Effector memory CD8-positive, alpha-beta T cell (primary cell): ENCODE measurements around the gene CLRN3.

Experiments
- ATAC-seq: fragments of 150-1000 bp; cut with Tn5 transposase; replicated peaks from 2 replicates; pipeline ENCODE4 v1.10.0; 2021; ENCODE audit warnings: mild to moderate bottlenecking, moderate library complexity
- DNase-seq, 3 experiments: peaks; one replicate each; pipeline ENCODE4 v3.0.0; 2021
- H3K27ac Mint-ChIP-seq, 2 donors: one replicate each; pipeline ENCODE4 v1.8.0; 2022; ENCODE audit warnings: mild to moderate bottlenecking in 2 of 2, mixed read lengths in 2 of 2, moderate library complexity in 2 of 2
- H3K27me3 Mint-ChIP-seq, 2 donors: one replicate each; pipeline ENCODE4 v1.8.0; 2022; ENCODE audit warnings: mixed read lengths in 2 of 2
- H3K36me3 Mint-ChIP-seq: one replicate; pipeline ENCODE4 v1.8.0; 2022; ENCODE audit warnings: mild to moderate bottlenecking, moderate library complexity, mixed read lengths; ENCODE audit not compliant: insufficient read depth
- H3K4me1 Mint-ChIP-seq, 2 donors: one replicate each; pipeline ENCODE4 v1.8.0; 2022; ENCODE audit warnings: low read depth in 2 of 2, mixed read lengths in 2 of 2
- H3K4me3 Mint-ChIP-seq, 2 donors: one replicate each; pipeline ENCODE4 v1.8.0; 2022; ENCODE audit warnings: mild to moderate bottlenecking in 2 of 2, mixed read lengths in 2 of 2, moderate library complexity in 2 of 2
- H3K9me3 Mint-ChIP-seq, 2 donors: one replicate each; pipeline ENCODE4 v1.8.0; 2022; ENCODE audit warnings: mixed read lengths in 2 of 2

CLRN3 gene

DNA sequence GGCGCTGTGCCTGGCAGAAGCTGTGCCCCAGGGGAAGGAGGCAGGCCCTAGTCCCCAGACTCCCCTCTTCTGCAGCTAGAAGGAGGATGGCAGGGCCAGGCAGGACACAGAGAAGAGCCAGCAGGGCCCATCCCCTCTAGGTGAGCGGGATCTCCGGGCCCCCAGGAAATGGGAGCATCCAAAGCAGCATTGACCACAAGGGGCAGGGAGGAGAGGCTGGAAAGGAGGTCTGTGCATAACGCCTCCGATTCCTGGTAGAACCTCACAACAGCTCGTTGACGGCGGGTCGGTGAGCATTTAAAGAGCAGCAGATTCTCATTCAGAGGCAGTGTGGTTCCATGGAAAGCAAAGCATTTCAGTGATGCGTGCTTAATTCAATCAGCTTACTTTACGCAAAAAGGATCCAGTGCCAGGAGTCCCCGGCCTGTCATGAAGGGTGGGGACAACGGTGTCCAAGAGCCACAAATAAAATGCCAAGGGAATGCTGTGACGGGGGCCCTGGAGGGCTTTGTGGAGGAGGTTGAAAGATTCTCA is 41.0 kb downstream of the CLRN3 start:
- Mint-ChIP-seq H3K4me3 (no peak overlapping the region), H3K27ac (no peak overlapping the region), H3K4me1 (peaks cover 11 to 16% of the 10 kb centered on the region in 2 donors), H3K9me3 (no peaks in the 10 kb centered on the region), H3K27me3 (peaks cover 28 to 50% of the 10 kb centered on the region in 2 donors), H3K36me3 (no peaks in the 10 kb centered on the region)
- no peak for DNase-seq
- ATAC-seq, result no peak

GRCh38 chr10:127850944-127851343 is 41.8 kb downstream of the CLRN3 start:
- DNase-seq, result no peak
- ATAC-seq, result no peak
- peaks cover 11 to 16% of the 10 kb centered on the region in 2 donors for H3K4me1 Mint-ChIP-seq
- H3K27ac Mint-ChIP-seq, result no peak overlapping the region
- H3K4me3 Mint-ChIP-seq, result no peak overlapping the region
- no peaks in the 10 kb centered on the region for H3K9me3 Mint-ChIP-seq
- H3K27me3 Mint-ChIP-seq, result peaks cover 28 to 54% of the 10 kb centered on the region in 2 donors
- H3K36me3 Mint-ChIP-seq, result no peaks in the 10 kb centered on the region

GRCh38 chr10:127849921-127850320 is 42.8 kb downstream of the CLRN3 start:
- Mint-ChIP-seq H3K36me3 (no peaks in the 10 kb centered on the region), H3K27me3 (peaks cover 28 to 47% of the 10 kb centered on the region in 2 donors), H3K4me1 (peaks cover 11 to 14% of the 10 kb centered on the region in 2 donors), H3K9me3 (no peaks in the 10 kb centered on the region), H3K4me3 (no peak overlapping the region), H3K27ac (peak overlapping the region in 1 of 2 donors; percentile 52)
- ATAC-seq, result no peak
- no peak for DNase-seq

DNA sequence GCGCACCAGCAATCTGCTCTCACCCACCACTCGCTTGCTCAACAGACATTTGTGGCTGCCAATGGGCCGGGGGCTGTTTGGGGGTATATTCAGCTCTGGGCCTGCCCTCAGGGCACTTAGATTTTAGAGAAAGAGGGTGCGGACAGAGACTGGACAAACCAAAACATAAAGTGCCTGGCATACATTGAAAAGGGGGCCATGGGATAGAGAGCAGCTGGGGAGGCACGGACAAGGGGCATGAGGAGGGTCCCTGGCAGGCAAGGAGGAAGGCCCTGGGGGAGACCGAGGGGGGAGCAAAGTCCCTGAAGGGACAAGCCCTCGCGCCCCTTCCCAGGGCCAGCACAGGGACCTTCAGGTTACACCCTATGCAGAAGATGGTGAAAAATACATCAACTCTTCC is 43.5 kb downstream of the CLRN3 start:
- ATAC-seq (no peak), DNase-seq (no peak)
- Mint-ChIP-seq H3K27ac (peak overlapping the region in 1 of 2 donors; percentile 52), H3K4me1 (peaks cover 10 to 13% of the 10 kb centered on the region in 2 donors), H3K36me3 (no peaks in the 10 kb centered on the region), H3K4me3 (no peak overlapping the region), H3K9me3 (no peaks in the 10 kb centered on the region), H3K27me3 (peaks cover 26 to 44% of the 10 kb centered on the region in 2 donors)

GRCh38 chr10:127848226-127848625 is 44.5 kb downstream of the CLRN3 start:
- H3K27ac Mint-ChIP-seq, result peak overlapping the region in 1 of 2 donors; percentile 79
- no peak overlapping the region for H3K4me3 Mint-ChIP-seq
- no peaks in the 10 kb centered on the region for H3K9me3 Mint-ChIP-seq
- ATAC-seq, result no peak
- peaks cover 16 to 44% of the 10 kb centered on the region in 2 donors for H3K27me3 Mint-ChIP-seq
- peaks cover 6 to 7% of the 10 kb centered on the region in 2 donors for H3K4me1 Mint-ChIP-seq
- no peaks in the 10 kb centered on the region for H3K36me3 Mint-ChIP-seq
- DNase-seq, result no peak

- H3K27me3 Mint-ChIP-seq, result peaks cover 9 to 46% of the 10 kb centered on the region in 2 donors
- ATAC-seq (no peak), DNase-seq (no peak)
- H3K4me3 Mint-ChIP-seq, result no peak overlapping the region
- H3K9me3 Mint-ChIP-seq, result no peaks in the 10 kb centered on the region
- no peaks in the 10 kb centered on the region for H3K36me3 Mint-ChIP-seq
- H3K27ac Mint-ChIP-seq, result no peak overlapping the region
- peaks cover 6 to 7% of the 10 kb centered on the region in 2 donors for H3K4me1 Mint-ChIP-seq
Observed at GRCh38 chr10:127845756-127846155, 47.0 kb downstream of the CLRN3 start.

DNA sequence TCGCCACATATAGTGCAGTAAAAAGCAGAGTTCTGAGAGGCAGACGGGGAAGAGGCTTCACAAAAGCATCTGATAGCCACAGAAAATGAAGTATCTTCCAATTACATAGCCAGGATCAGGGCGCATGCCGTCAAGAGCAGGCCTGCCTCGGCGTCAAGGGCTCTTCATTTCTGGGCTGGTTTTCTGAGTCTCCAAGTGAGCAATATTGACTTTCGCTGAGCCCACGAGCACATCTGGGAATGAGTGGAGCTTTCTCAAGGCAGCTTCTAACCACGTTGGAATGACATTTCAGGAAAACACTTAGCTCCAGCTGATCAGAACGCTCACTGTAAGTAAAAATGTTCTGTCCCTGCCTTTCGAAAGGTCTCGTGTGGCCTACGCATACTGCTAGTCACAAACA is 51.9 kb downstream of the CLRN3 start:
- Mint-ChIP-seq H3K4me3 (no peak overlapping the region), H3K27ac (no peak overlapping the region), H3K36me3 (no peaks in the 10 kb centered on the region), H3K27me3 (peaks cover 25 to 71% of the 10 kb centered on the region in 2 donors), H3K4me1 (no peaks in the 10 kb centered on the region), H3K9me3 (no peaks in the 10 kb centered on the region)
- ATAC-seq (no peak), DNase-seq (no peak)

DNA sequence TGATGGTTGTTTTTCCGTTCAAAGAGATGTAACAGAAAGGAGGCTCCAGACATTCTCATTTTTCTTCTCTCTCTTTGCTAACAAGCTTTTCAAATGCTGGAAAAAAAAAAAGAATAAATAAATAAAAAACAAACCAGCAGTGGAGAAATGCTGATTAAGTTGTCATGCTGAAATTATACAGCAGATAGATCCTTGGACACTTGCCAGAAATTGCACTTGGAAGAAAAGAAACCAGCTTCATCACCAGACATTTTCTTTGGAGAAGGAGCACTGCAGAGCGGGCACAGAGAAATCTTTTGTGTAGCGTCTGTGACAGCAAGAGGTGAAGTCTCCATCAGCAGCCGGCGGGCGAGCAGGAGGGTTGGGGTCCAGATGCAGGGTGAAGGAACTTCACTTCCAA is 55.8 kb downstream of the CLRN3 start:
- Mint-ChIP-seq H3K4me1 (peaks cover 0 to 4% of the 10 kb centered on the region in 2 donors), H3K4me3 (no peak overlapping the region), H3K9me3 (no peaks in the 10 kb centered on the region), H3K27ac (no peak overlapping the region), H3K27me3 (peaks cover 32 to 69% of the 10 kb centered on the region in 2 donors), H3K36me3 (no peaks in the 10 kb centered on the region)
- DNase-seq (no peak), ATAC-seq (no peak)

DNA sequence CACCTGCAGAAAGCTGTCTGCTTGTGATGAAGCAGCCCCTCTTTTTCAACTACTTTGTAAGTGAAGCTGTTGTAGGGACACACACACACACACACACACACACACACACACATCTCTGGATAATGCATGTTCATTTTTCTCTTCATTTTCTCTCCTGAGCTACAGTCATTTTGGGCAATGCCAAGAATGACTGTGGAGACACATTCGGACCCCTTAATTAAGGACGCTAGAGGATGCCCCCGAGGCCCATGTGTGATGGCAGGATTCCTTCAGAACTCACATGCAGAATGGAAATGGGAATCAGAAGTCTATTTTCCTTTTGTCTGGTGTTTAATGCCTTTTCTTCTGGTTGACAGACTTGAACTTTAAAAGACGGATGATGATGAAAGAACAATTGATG is 56.6 kb downstream of the CLRN3 start:
- Mint-ChIP-seq H3K36me3 (no peaks in the 10 kb centered on the region), H3K4me1 (peaks cover 0 to 4% of the 10 kb centered on the region in 2 donors), H3K27ac (no peak overlapping the region), H3K9me3 (no peaks in the 10 kb centered on the region), H3K27me3 (peaks cover 37 to 71% of the 10 kb centered on the region in 2 donors), H3K4me3 (no peak overlapping the region)
- no peak for DNase-seq
- no peak for ATAC-seq

DNA sequence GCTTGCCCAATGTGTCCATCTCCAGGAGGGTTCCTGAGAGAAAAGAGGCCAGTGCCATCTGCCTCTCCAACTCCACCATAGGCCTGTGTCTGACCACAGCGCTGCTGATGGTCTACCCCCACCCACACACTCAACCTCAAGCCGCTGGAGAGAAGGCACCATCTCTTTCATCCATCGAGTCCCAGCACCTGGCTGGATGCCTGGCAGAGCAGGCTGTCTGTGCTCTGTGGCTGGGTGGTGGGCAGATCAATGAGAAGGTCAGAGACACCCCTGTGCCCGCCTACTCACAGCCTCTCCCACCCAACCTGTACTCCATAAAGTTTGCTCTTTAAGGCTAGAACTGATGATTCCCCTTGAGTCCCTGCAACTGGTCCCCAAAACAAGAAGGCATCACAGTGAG is 58.0 kb downstream of the CLRN3 start:
- DNase-seq, result no peak
- Mint-ChIP-seq H3K4me3 (no peak overlapping the region), H3K27me3 (peaks cover 37 to 69% of the 10 kb centered on the region in 2 donors), H3K9me3 (no peaks in the 10 kb centered on the region), H3K4me1 (peaks cover 0 to 4% of the 10 kb centered on the region in 2 donors), H3K27ac (no peak overlapping the region), H3K36me3 (no peaks in the 10 kb centered on the region)
- ATAC-seq, result no peak

GRCh38 chr10:127834221-127834620 is 58.5 kb downstream of the CLRN3 start:
- ATAC-seq (no peak), DNase-seq (no peak)
- Mint-ChIP-seq H3K9me3 (no peaks in the 10 kb centered on the region), H3K27ac (no peak overlapping the region), H3K4me1 (peaks cover 0 to 4% of the 10 kb centered on the region in 2 donors), H3K4me3 (no peak overlapping the region), H3K36me3 (no peaks in the 10 kb centered on the region), H3K27me3 (peaks cover 35 to 72% of the 10 kb centered on the region in 2 donors)

DNA sequence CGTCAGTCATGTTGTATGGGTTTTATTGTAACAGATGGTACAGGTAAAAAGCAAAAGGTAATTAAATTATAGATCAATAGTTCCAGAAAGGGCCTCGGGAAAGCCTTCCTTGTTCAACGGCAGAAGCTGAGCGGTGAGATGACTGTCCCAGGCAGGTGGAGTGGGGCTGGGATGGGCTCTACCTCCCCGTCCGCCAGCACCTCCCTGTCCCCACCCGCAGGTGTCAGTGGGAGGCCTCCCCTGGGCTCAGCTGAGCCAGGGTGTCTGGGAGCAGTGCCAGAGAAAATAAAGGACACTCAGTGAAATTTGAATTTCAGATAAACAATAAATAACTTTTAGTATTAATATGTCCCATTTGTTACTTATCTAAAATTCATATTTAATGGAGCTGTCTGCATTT is 58.9 kb downstream of the CLRN3 start:
- H3K4me1 Mint-ChIP-seq, result peaks cover 0 to 4% of the 10 kb centered on the region in 2 donors
- ATAC-seq (no peak), DNase-seq (no peak)
- no peak overlapping the region for H3K27ac Mint-ChIP-seq
- H3K4me3 Mint-ChIP-seq, result no peak overlapping the region
- no peaks in the 10 kb centered on the region for H3K36me3 Mint-ChIP-seq
- peaks cover 30 to 68% of the 10 kb centered on the region in 2 donors for H3K27me3 Mint-ChIP-seq
- H3K9me3 Mint-ChIP-seq, result no peaks in the 10 kb centered on the region

- Mint-ChIP-seq H3K27ac (no peak overlapping the region), H3K36me3 (no peaks in the 10 kb centered on the region), H3K4me3 (no peak overlapping the region), H3K4me1 (peaks cover 0 to 4% of the 10 kb centered on the region in 2 donors), H3K27me3 (peaks cover 20 to 57% of the 10 kb centered on the region in 2 donors), H3K9me3 (no peaks in the 10 kb centered on the region)
- ATAC-seq (no peak), DNase-seq (no peak)
Observed at GRCh38 chr10:127832501-127832900, 60.2 kb downstream of the CLRN3 start.

- Mint-ChIP-seq H3K27ac (no peak overlapping the region), H3K36me3 (no peaks in the 10 kb centered on the region), H3K9me3 (no peaks in the 10 kb centered on the region), H3K4me1 (peaks cover 0 to 4% of the 10 kb centered on the region in 2 donors), H3K4me3 (no peak overlapping the region), H3K27me3 (peaks cover 26 to 50% of the 10 kb centered on the region in 2 donors)
- ATAC-seq, result no peak
- DNase-seq, result no peak
Observed at GRCh38 chr10:127830414-127830813, 62.3 kb downstream of the CLRN3 start.
